ENCODE measurements around the gene UBXN10.

- TF ChIP-seq, protein P1, sequence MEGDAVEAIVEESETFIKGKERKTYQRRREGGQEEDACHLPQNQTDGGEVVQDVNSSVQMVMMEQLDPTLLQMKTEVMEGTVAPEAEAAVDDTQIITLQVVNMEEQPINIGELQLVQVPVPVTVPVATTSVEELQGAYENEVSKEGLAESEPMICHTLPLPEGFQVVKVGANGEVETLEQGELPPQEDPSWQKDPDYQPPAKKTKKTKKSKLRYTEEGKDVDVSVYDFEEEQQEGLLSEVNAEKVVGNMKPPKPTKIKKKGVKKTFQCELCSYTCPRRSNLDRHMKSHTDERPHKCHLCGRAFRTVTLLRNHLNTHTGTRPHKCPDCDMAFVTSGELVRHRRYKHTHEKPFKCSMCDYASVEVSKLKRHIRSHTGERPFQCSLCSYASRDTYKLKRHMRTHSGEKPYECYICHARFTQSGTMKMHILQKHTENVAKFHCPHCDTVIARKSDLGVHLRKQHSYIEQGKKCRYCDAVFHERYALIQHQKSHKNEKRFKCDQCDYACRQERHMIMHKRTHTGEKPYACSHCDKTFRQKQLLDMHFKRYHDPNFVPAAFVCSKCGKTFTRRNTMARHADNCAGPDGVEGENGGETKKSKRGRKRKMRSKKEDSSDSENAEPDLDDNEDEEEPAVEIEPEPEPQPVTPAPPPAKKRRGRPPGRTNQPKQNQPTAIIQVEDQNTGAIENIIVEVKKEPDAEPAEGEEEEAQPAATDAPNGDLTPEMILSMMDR (IDR thresholded peaks at IDR 0.05): no peak
- TF ChIP-seq POLR2A (IDR thresholded peaks at IDR 0.05): no peak
- TF ChIP-seq POLR2AphosphoS5 (IDR thresholded peaks at IDR 0.05): no peak
Measured at GRCh38 chr1:20194224-20194623, 8.3 kb downstream of the UBXN10 start.

All from breast epithelium (tissue), 3 donors.